HepG2 (cell line): ENCODE measurements around the gene ACTR1B. TPM values are rescaled to one million over a fixed set of nuclear protein-coding genes. Genes with fewer than 3 reads are reported as not detected.

Experiments
- CEBPB ChIP-seq: IDR thresholded peaks from 2 replicates; pipeline ENCODE4 v1.6.1; 2011; ENCODE audit warnings: low read depth, low read length, improper control_type of control experiment, borderline replicate concordance
- CEBPZ ChIP-seq: IDR thresholded peaks from 2 replicates; pipeline ENCODE4 v1.6.1; 2012; ENCODE audit warnings: low read length, improper control_type of control experiment
- DRAP1 ChIP-seq: IDR thresholded peaks from 2 replicates; pipeline ENCODE4 v1.6.1; 2016; ENCODE audit warnings: missing genetic modification reagents, missing compliant biosample characterization
- FOXP4 ChIP-seq: sonication (generic); formaldehyde crosslinking; IDR thresholded peaks from 2 replicates; pipeline ENCODE4 v1.4.0; 2020; ENCODE audit warnings: missing genetic modification reagents
- KDM4B ChIP-seq: sonication (generic); formaldehyde crosslinking; IDR thresholded peaks from 2 replicates; pipeline ENCODE4 v1.4.0; 2020; ENCODE audit warnings: missing genetic modification reagents
- MLXIP ChIP-seq: sonication (generic); formaldehyde crosslinking; IDR thresholded peaks from 2 replicates; pipeline ENCODE4 v1.9.0; 2021; ENCODE audit warnings: missing genetic modification reagents, borderline replicate concordance
- MZF1 ChIP-seq: sonication (generic); formaldehyde crosslinking; IDR thresholded peaks from 2 replicates; pipeline ENCODE4 v1.8.1; 2023; ENCODE audit warnings: mild to moderate bottlenecking, missing genetic modification reagents, borderline replicate concordance
- RNF2 ChIP-seq: fragments of 450-650 bp; conservative IDR thresholded peaks from 2 replicates; pipeline ENCODE4 v1.6.1; 2016; ENCODE audit warnings: low read depth
- SAP130 ChIP-seq: IDR thresholded peaks from 2 replicates; pipeline ENCODE4 v1.6.1; 2016; ENCODE audit warnings: low read depth
- SNAI1 ChIP-seq: sonication (generic); formaldehyde crosslinking; IDR thresholded peaks from 2 replicates; pipeline ENCODE4 v1.5.0; 2020; ENCODE audit warnings: mild to moderate bottlenecking, missing genetic modification reagents, borderline replicate concordance
- SP5 ChIP-seq: IDR thresholded peaks from 2 replicates; pipeline ENCODE4 v1.6.1; 2016; ENCODE audit warnings: low read depth, borderline replicate concordance
- TEAD3 ChIP-seq: optimal IDR thresholded peaks from 2 replicates; pipeline ENCODE3; 2016; ENCODE audit warnings: borderline replicate concordance
- TRAFD1 ChIP-seq: sonication (generic); formaldehyde crosslinking; IDR thresholded peaks from 2 replicates; pipeline ENCODE4 v1.5.1; 2020; ENCODE audit warnings: missing genetic modification reagents, mild to moderate bottlenecking, borderline replicate concordance
- ZNF225 ChIP-seq: sonication (generic); formaldehyde crosslinking; IDR thresholded peaks from 2 replicates; pipeline ENCODE4 v1.4.0; 2020; ENCODE audit warnings: mild to moderate bottlenecking, missing genetic modification reagents
- ZNF329 ChIP-seq: sonication (generic); formaldehyde crosslinking; IDR thresholded peaks from 2 replicates; pipeline ENCODE4 v1.9.0; 2021; ENCODE audit warnings: low read depth, mild to moderate bottlenecking, missing genetic modification reagents
- ZSCAN12 ChIP-seq: sonication (generic); formaldehyde crosslinking; IDR thresholded peaks from 2 replicates; pipeline ENCODE4 v1.9.0; 2021; ENCODE audit warnings: mild to moderate bottlenecking, missing genetic modification reagents
- polyA plus RNA-seq, 8 experiments: library from polyadenylated mRNA; depleted of rRNA in 3 of 8; stranded (reverse) in 7 of 8; unstranded in 1 of 8; fragments of >200 nt; fragmentation: Illumina TruSeq in 4 of 8; extraction: Trizol in 4 of 8; gene quantifications; 2 replicates each; pipeline versions ENCODE4 v1.2.1 to v1.2.3, GENCODE V29; 2011 to 2016; ENCODE audit warnings: low read depth in 4 of 8, missing spikeins in 1 of 8, mixed read lengths in 1 of 8; ENCODE audit not compliant: insufficient read depth in 1 of 8
- total RNA-seq, 5 experiments: library from RNA; depleted of rRNA; stranded (reverse); fragments of >200 nt; fragmentation: Illumina TruSeq; extraction: Trizol; gene quantifications; 2 replicates each; pipeline ENCODE4 v1.2.3, GENCODE V29; 2016; ENCODE audit warnings: low read depth in 1 of 5

ACTR1B gene
- total and polyA plus RNA-seq, 2 of the 13 experiments (the other 11 are each of a cell fraction or from before 2014, with no cell fraction given): 61.7 to 76.7 TPM

- TF ChIP-seq CEBPB (peak; percentile 12; the same call in 1 of the 2 replicates), SP5 (CRISPR knock-in tag) (0 out of 2 replicates have a peak, but pooled peaks have one; percentile 61), ZNF329 (CRISPR knock-in tag) (0 out of 2 replicates have a peak, but pooled peaks have one; percentile 25), FOXP4 (CRISPR knock-in tag) (peak; percentile 36; the same call in 1 of the 2 replicates), MLXIP (CRISPR knock-in tag) (0 out of 2 replicates have a peak, but pooled peaks have one; percentile 47), RNF2 (peak; percentile 50; the same call in 1 of the 2 replicates), SAP130 (peak; percentile 97), ZSCAN12 (peak; percentile 68; the same call in 1 of the 2 replicates), TEAD3 (CRISPR knock-in tag) (peak; percentile 13), DRAP1 (CRISPR knock-in tag) (peak; percentile 99), ZNF225 (CRISPR knock-in tag) (peak; percentile 88), TRAFD1 (no peak), CEBPZ (peak; percentile 13; the same call in 1 of the 2 replicates), KDM4B (CRISPR knock-in tag) (0 out of 2 replicates have a peak, but pooled peaks have one; percentile 11), SNAI1 (CRISPR knock-in tag) (no peak), MZF1 (CRISPR knock-in tag) (0 out of 2 replicates have a peak, but pooled peaks have one; percentile 38)
Measured at GRCh38 chr2:97645695-97646629, 17.9 kb downstream of the ACTR1B start, which contains the start of gene COX5B (continued).
